ENCODE data around the gene PPP1R13B. TPM values are rescaled to one million over a fixed set of nuclear protein-coding genes. Genes with fewer than 3 reads are reported as not detected.

PPP1R13B gene
- total RNA-seq, 1 donor from 2014 or later = 67.8 TPM

DNA sequence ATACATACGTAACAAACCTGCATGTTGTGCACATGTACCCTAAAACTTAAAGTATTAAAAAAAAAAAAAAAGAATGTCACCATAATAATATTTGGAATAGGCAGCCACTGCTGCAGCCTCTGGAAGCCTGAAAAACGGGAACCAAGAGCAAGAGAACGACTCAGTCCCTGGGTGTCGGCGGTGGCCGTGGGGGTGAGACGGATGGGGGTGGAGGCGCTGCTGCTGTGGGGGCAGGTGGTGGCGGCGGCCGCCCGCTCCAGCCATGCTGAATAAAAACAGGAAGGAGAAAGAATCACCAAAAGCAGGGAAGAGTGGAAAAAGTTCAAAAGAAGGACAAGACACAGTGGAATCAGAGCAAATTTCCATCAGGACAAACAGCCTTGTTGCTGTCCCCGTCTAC lies 84.8 kb downstream of the PPP1R13B start:
- intact Hi-C loops (cut with DNase I) = no loop called here
- no peak for DNase-seq (ENCODE audit: low spot score)

DNA sequence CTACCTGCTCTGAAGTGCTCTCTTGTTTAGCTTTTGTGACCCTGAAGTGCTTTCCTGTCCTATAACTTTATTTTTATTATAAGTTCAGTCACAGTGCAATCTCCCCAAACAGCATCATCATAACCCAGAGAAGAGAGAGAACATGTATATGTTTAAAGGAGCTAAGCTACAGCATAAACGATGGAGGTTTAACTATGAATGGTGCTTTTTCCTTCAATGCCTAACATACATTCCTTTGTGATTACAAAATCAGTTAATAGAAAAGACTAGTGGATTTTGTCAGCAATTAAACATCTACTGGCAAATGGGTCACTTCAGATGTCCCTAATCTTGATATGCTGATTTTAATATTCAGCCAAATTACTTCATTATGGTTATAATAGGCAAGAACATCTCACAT lies 85.3 kb downstream of the PPP1R13B start:
- no peak for DNase-seq (ENCODE audit: low spot score)
- intact Hi-C loops (cut with DNase I) = no loop called here

DNA sequence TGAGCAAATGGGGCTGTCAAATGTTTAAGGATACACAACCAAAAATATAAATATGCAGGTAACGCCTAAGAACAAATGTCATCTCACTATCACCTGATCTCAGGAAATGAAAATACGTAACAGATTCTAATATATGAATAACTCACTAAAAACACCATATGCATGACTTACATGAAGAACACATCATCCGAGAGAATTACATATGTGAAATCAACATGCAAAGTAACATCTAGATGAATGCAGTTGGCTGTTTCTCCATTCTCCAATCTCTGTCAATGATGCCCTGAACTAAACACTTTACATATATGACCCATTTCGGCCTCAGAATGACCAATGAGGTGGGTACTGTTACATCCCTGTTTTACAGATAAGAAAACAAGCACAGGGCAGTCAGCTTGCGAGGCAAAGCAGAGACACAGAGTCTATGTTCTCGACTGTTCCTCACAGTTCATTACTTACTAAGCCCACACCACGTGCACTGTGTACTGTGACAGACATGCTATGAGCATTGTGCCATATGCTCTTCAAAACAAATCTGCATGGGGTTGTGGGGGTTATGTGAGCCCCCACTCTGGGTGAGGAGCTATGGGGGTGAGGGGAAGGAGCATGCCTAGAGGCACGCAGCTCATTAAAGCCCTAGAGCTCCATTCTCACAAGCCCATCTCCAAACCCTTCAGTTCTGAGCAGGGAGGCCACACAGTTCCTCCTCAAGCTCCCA lies 89.2 kb downstream of the PPP1R13B start:
- intact Hi-C loops (cut with DNase I) = no loop called here
- no peak for DNase-seq (ENCODE audit: low spot score)

DNA sequence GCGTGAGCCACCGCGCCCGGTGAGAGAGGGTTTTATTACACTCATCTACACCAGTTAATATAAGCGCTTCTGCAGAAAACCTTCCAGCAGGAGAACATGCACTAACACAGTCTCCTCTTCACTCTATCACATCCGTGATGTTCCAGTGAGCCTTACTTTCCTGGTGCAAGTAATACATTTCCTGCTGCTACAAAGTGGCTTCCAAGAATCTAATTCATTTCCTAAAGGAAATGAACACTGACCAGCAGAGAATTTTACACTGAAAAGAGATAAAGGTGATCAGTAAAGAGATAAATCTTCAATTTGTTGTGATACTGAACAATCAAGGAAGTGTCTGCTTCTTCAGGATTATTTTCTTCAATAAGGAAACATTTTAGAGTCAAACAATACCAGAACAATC lies 92.3 kb downstream of the PPP1R13B start:
- DNase-seq (ENCODE audit: low spot score) = no peak
- intact Hi-C loops (cut with DNase I) = no loop called here

DNA sequence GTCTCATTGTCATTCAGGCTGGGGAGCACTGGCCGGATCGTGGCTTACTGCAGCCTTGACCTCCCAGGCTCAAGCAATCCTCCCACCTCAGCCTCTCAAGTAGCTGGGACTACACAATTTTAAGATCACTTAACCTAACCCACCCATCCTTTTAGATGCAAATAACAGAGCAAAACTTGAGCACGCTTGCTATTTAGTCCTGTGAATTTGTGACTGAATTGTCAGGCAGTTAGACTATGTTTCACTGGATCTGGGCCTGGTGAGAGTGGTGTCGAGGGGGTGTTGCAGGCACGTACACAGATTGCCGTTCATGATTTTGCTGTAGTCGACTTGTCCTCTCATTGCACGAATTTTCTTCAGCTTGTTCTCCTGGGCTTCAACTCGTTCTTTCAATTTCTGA lies 93.6 kb downstream of the PPP1R13B start:
- intact Hi-C loops (cut with DNase I) = no loop called here
- no peak for DNase-seq (ENCODE audit: low spot score)

DNA sequence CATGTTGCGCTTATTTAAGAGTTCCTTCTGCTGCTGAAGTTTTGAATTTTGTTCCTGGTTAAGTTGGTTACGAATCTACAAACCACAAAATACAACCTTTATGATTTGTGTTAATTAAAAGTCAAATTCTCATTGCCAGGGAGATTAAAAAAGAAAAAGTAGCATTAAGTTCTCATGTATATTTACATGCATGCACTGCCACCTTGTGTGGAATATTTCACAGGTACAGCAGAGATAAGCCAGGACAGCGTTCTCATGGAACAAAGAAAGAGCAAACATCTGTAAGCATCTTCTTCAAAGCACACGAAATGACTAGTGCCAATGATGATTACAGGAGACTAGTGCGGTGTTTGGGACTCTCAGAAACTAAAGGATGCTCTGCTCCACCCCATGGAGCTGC lies 97.5 kb downstream of the PPP1R13B start:
- intact Hi-C loops (cut with DNase I) = no loop called here

DNA sequence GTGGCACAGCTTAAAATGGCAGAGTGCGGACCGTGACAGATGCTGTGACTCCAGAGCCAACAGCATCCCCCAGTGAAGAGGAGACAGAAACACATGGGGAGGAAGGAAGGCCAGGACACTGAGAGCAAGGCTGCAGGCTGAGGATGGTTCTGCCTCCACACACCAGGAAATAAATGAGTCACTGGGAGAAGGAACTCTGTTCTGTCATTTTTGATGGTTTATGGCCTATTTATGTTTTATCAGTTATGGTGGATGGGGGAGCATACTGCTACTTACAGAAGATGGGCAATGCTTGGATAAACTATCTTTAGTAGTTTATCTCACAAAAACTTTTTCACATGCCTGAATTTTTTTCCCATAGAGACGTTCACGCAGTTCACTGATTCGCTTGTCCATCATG lies 97.9 kb downstream of the PPP1R13B start:
- intact Hi-C loops (cut with DNase I) = no loop called here
- no peak for DNase-seq (ENCODE audit: low spot score)

More for the DNA sequence above, 97.5 kb downstream of the PPP1R13B start:
- no peak for DNase-seq (ENCODE audit: low spot score)

DNA sequence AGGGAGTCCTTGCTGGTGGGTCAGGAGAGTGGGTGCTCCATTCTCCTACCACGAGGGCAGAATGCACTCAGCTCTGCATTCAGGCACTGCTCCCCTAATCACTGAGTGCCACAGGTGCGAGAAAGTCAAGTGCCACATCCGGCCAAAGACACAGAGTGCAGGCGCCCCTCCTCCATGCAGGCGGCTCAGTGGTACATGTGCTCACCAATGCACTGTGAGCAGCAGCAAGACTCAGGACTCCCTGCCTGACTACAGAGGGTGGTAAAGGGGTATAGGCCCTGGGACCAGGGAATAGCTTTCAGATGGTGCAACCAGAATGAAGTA lies 98.9 kb downstream of the PPP1R13B start:
- no peak for DNase-seq (ENCODE audit: low spot score)
- intact Hi-C loops (cut with DNase I) = no loop called here

DNA sequence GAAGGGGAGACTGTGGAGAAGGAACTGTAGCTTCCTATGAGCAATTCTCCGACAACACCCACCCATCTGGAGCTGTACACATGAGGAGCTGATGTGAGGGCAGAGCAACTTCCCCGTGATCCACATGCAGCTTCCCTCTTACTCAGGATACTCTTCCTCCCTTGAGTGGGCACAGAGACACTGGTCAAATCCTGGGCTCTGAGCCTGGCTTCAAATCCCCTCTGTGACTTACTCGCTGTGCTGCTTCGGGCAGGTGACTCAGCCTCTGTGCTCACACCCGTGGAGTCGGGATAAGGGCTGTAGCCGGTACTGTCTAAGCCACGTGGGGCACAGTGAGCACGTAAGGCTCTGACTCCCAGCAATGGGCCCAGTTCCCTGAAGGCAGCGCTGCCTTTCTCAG lies 100.7 kb downstream of the PPP1R13B start:
- intact Hi-C loops (cut with DNase I) = no loop called here

DNA sequence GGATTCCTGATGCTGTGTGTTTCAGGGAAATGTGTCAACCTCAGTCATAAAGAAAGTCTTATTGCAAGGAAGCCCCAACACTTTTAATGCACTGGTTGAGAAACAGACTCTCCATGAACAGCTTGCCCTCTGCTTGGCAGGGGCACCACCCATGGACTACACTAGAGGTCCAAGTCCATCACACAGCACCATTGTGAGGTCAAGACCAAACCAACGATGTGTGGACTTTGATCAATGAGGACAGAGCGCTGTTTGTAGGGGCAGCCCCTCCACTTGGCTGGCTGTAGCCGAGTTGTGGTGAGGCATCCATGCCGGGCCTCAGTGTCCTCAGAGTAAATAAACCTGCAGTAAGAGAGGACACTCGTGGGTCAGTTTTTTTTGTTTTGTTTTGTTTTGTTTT lies 102.0 kb downstream of the PPP1R13B start:
- peak; percentile 26 for DNase-seq (ENCODE audit: low spot score)
- intact Hi-C loops (cut with DNase I) = no loop called here

More for the DNA sequence above, 100.7 kb downstream of the PPP1R13B start:
- peak; percentile 43 for DNase-seq (ENCODE audit: low spot score)

DNA sequence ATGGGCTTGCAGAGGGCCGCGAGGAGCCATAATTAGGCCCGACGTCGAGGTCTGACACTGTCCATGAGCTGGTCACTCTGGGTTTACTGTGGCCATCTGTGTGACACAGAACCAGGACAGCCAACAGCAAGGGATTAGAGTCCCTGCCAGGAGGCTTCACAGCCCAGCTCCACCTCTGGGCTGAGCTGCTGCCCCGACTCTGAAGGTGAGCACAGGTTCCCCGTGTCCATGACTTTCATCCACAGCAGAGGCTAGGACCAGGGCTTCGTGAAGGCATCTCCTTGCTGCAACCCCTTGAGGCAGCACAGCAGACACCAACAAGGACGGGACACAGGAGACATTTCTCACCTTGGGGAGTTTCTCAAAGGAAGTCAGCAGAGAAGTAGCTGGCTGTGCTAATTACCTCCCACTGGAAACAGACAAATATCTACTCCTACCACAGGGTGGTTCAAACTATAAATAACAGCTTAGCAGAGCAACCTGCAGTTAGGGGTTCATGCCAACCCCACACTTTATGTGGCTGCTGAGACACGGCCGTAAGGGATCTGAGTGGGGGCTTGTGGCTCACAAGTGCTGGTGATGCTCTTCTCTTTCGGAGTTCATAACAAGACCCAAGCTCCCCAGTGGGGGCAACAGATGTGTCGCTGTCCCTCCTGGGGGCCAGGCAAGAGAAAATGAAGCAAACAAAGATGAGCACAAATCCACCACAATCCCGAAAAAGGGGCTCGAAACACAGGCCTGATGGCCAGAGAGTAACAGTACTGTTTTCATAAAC lies 102.6 kb downstream of the PPP1R13B start:
- peak; percentile 59 for DNase-seq (ENCODE audit: low spot score)
- intact Hi-C loops (cut with DNase I) = no loop called here

DNA sequence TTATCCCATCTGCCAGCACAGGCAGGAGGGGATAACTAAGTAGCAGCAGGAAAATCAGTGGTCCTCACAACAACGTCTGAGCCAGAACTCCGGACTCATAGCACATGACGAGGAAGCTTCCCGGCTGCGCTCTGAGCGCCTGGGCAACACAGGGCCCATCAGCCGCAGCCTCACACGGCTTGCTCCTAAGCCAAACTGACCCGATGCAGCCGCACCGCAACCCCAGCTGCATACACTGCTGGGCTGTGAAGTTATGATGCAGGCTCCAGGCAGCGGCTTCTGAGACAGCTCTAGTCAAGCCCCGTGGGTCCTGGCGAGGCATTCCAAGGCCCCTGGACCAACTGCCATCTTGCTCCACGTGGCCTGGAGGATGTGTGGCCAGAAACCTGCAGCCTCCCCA lies 103.7 kb downstream of the PPP1R13B start:
- intact Hi-C loops (cut with DNase I) = no loop called here
- peak; percentile 75 for DNase-seq (ENCODE audit: low spot score)

DNA sequence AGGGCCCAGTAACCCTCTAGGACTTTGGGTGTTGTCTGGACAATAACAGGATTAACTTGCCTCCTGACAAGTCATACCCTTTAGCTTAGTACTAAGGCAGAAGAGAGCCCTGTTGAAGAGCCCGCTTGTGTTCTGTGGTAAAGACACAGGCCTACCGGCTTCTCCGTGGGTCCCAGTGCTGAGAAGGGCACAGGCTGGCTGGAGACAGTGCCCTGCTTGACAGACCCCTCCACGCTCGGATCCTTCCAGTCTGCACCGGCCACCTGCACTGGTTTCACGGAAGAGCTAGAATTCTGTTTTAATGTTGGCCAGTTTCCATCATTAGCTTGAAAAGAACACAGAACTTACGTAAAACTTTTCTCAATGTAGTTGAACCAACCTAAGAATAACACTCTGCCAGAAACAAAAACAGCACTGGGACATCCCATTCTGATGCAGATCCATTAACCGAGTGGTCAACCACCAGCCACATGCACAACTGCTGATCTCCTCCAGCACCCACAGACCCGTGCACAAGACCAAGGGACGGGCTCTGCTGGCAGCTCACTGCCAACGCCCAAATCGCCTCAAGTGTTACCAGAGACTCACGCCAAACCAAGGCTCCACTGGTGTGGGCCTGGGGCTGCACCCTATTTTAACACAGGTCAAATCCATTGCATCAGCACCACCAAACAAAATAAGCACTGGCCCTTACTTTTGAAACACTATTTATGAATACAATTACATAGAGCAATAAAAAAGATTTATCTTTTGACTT lies 104.7 kb downstream of the PPP1R13B start:
- intact Hi-C loops (cut with DNase I) = no loop called here
- peak; percentile 35 for DNase-seq (ENCODE audit: low spot score)

DNA sequence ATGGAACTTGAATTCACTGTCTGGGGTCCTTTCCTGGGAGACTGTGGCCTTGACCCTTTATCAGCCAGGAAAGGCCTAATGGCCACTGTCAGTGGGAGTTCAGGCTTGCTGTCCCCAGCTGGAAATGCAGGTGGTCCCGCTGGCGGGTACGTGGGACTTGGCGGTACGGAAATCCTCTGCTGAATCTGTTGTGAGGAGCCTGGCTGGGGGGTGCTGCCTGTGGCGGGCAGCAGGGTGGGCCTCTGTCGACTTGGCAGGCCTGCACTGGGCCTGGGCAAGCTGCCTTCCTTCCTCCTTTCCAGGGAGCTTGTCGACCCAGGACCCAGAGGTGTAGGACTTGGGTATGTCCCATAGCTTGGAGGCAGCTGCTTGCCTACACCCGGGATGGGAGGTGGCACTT lies 105.5 kb downstream of the PPP1R13B start:
- intact Hi-C loops (cut with DNase I) = no loop called here
- DNase-seq (ENCODE audit: low spot score) = peak; percentile 50

DNA sequence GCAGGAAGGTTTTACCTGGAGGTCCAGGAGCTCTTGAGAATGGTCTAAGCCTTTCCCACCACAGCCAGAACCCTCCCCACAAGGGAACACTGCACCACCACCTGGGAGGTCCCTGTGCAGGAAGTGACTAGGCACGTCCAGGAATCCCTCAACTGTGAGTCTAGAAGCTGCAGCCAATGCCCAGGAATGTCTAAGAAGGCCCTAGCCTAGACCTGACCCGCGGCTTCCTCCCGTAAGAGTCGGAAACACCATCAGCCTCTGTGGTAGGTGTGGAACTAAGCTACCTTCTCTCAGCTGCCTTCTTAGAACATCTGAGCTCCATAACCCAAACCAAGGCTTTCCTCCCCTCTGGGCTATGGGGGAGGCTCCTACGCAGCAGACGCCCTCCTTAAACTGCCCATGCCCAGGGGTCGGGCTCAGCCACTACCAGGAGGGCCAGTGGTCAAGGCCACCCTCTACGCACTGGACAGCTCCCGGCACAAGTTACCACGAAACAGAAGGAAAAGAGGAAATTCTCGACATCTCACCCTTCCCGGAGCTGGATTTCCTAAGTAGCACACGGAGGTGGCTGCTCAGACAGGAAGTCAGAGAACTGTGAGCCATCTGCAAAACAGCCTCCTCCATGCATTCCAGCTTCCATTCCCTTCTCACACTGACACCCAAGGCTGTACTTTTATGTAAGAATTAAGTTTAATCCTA lies 106.2 kb downstream of the PPP1R13B start:
- DNase-seq (ENCODE audit: low spot score) = peak; percentile 55
- intact Hi-C loops (cut with DNase I) = no loop called here

DNA sequence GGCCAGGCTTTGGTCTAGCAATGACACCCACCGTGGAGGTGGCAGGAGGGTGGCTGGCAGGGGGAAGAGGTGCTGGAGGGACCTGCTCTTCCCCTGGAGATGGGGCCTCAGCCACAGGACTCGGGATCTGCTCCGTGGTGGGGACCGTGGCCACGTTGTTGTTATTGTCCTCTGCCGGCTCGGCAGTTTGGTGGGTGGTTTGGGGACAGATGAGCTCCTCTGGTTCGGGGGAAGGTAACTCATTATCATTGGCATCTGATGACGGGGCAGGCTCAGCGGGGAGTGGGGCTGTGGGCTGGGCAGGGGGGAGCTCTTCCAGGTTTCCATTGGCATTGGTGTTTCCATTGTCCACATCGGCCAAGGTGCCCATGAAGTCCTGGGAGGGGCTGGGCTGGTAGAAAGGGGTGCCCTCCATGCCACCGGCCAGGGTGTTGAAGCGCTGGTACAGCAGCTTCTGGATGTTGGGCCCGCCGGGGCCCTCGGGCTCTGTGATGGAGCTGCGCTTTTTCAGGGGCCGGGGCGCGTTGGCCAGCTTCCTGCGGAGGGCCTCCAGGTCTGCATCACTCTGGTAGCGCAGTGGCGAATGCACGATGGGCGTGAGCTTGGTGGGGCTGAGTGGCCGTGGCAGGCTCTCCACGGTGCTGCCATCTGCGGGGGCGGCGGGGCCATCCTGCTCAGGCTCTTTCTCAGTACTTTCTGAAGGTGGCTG lies 107.4 kb downstream of the PPP1R13B start:
- intact Hi-C loops (cut with DNase I) = no loop called here
- peak; percentile 68 for DNase-seq (ENCODE audit: low spot score)

DNA sequence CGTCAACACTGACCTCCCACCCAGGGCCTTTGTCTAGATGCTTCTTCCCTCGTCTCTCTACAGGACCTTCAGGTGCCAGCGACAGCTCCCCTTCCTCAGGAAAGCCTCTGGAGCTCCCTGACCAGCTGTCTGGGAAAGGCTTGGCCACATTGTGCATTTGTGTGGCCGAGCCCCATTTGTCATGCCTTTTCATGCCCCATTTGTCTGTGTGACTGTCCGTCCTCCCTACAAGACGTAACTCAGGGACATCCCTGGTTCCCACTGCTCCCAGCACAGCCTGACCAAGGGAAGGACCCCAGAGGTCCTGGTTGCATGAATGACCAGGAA lies 107.9 kb downstream of the PPP1R13B start:
- intact Hi-C loops (cut with DNase I) = no loop called here
- peak; percentile 57 for DNase-seq (ENCODE audit: low spot score)

DNA sequence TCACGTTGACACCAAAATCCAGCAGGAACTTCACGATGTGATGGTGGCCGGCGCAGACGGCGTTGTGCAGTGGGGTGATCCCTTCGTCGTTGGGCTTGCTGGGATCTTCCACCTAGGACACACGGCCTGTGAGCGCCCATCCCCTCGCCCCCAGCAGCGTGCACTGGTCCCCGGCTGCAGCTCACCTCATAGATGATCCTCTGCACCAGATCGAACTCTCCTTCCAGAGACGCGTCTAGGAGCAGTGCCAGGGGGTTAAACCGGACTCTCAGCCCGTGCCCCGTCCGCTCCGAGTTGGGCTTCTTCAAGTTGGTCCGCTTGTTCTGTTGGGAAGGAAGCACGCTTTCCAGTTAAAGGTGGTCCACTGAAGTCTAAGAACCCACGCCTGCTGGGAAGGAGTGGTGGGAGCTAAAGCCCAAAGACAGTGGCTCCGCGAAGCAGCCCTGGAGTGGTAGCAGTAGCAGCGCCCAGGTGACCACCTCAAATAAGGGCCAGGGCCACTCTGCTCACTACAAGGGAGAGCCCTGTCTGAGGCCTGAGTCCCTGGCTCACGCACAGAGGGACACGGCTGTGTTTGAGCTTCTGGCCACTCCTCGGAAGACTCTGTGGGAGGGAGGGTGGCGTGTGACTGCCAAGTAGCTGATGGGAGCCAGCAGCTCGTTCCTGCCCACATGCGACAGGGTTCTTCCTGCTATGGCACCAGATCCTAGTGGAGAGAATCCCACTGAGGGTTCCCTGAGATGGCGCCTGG lies 108.5 kb downstream of the PPP1R13B start:
- peak; percentile 70 for DNase-seq (ENCODE audit: low spot score)
- intact Hi-C loops (cut with DNase I) = no loop called here

DNA sequence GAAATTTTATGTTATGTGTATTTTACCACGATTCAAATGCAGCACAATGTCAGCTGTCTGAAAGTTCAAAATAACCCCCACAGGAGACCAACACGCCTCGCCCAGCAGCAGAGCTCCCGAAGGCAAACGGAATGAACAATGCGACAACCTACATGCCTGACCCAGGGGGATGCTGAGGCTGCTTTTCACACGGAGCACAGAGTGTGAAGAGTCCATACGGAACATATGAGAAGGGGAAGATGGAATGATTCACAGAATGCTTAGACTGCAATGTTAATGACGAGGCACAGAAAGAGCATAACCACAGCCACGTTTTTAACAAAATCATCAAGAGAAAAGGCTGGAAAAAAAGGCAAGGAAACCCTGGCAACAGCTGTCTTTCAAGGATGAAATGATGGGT lies 109.2 kb downstream of the PPP1R13B start:
- intact Hi-C loops (cut with DNase I) = no loop called here
- DNase-seq (ENCODE audit: low spot score) = peak; percentile 19

Measured in cardiac septum (tissue), 1 donor.